Smooth muscle cell of the brain vasculature (primary cell): ENCODE results near the gene MYO1C.

ENCODE experiments used
- DNase-seq: peaks from one replicate; pipeline ENCODE4 v3.0.0-alpha.2; 2012; ENCODE audit warnings: low read depth, low spot score

Gene MYO1C

DNA sequence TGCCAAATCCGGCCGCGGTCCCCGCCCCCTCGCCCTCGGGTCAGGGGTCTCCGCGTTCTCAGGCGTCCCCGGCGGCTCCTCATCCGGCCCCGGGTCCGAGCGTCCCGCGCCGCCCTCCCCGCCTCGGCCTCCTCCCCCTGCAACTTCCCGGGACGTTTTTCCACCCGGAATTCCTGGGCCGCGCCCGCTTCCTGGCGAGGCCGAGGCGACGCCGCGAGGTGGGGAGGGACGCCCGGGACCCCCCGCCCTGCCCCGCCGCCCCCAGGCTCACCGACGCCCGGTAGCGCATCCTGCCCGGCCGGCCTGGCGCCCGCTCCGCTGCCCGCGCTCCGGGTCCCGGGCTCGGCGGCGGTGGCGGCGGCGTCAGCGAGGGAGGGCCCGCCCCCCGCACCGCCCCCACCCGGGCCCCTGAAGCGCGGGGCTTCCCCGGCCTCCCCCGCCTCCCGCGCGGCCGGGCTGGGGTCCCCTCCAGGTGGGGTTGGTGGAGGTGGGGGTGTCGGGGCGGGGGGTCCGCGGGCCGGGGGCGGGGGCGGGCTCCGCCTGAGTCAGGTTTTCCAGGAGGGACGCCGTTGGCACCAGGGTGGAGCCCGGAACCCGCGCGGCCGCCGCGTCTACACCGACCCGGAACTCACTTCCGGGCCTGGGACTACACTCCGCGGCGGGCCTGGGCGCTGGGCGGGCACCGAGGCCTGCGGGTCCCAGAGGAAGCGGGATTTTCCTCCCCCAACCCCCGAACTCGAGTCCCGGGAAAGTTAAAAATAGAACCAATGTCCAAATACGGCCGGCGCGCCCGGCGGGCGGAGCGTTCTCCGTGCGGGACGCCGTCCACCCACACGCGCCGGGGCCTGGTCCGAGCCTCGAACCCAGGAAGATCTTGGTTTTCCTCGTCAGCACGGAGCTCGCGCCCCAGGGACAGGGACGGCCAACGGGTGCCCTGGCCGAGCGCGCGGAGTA is 6.8 kb downstream of the MYO1C start:
- DNase-seq = no peak

DNA sequence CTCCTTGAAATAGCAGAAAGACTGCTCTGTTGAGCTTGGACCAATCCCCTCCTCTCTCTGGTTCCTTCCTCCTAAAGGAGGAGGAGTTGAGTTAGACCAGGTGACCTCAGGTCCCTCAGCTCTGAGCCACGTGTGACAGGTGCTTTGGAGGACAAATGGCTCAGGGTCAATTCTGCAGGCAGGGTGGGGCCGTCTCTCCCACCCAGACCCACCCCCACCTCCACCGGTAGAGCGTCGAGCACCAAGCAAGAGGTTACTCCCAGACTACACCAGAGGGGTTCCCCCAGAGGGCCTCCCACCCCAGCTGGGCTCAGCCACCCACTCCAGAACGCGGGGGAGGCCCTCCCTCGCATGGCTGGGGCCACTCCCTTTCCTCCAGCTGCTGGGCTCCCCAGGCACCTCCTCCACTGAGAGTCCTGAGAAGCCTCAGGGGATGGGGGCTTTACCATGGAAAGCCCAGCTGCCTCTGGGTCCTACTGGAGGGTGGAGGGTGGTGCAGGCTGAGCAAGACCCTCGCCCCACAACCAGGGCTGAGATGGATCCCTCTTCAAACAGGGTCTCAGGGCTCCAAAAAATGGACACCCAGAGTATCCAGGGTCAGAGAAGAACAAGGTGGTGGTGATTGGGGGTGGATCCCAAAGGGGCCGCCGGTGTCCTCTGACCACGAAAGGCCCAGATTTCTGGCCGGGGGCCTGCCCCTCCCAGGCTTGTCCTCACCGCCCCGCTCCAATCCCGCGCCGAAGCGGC is 7.6 kb downstream of the MYO1C start:
- DNase-seq = no peak

DNA sequence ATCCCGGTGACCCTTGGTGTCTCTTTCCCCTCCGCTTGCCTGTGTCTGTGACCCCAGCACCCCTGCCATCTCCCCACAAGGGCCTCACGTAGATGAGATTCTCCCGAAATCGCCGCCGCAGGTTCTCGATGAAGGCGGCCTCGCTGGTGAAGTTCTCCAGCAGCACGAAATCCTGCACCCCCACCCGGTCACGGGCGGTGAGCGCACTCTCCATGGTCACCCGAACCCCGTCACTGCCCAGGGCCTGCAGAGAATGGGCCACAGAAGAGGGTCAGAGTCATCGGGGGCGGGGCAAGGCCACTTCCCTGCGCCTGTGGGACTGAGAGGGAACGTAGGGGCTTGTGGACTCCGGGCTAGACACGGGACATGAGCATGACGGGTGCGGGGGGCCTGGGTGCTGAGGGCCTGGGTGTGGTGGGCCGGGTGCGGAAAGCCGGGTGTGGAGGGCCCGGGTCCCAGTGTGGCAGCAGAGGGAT is 8.4 kb downstream of the MYO1C start:
- no peak for DNase-seq

DNA sequence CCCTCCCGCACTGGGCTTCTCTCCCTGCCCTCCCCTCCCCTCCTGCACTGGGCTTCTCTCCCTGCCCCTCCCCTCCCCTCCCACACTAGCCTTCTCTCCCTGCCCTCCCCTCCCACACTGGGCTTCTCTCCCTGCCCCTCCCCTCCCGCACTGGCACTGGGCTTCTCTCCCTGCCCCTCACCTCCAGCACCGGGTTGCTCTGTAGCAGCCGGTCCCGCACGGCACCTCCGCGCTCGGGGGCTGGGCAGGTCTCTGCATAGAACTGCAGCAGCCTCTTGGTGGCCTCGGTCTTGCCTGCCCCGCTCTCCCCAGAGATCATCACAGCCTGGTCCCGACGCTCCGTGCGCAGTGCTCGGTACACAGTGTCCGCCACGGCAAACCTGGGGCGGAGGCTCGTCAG is 9.8 kb downstream of the MYO1C start:
- DNase-seq = no peak

DNA sequence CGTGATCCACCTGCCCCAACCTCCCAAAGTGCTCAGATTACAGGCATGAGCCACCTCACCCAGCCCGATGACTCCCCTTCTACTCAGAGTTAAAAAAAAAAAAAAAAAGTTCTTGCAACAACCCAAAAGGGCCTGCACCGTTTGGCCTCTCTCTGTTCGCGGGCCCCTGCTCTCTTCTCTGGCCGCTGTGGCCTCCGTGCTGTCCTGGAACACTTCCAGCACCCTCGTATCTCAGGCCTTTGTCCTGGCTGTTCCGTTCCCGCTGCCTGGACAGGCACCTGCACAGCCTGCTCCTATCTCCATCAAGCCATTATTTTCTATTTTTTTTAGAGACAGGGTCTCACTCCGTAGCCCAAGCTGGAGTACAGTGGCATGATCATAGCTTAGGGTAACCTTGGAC is 10.8 kb downstream of the MYO1C start:
- DNase-seq = no peak

DNA sequence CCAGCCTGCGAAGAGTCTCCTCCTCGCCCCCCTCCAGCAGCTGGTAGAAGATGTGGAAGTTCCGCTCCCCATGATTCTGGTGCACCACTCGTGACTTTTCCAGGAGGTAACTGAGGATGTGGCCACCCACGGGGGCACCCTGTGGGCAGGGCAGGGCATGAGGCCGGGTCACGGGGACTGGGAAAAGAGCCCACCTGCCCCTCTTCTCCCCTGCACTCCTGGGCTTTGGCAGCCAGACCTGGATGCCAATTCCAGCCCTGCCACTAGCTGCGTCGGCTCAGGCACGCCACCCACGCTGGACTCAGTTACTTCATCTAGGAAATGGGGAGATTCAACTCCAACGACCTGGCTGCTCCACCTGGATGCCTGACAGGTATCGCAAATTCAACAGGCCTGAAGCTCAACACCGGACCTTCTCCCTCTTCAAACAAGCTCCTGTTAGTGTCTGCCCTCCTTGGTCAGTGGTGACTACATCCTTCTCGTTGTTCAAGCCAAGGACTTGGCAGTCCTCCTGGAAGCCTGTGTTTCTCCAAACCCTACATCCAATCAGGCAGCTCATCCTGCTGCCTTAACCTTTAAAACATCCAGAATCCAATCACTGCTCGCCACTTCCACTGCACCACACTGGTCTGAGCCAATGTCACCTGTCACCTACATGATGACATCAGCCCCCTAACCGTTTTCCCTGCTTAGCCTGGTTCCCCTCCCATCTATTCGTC is 11.6 kb downstream of the MYO1C start:
- no peak for DNase-seq

DNA sequence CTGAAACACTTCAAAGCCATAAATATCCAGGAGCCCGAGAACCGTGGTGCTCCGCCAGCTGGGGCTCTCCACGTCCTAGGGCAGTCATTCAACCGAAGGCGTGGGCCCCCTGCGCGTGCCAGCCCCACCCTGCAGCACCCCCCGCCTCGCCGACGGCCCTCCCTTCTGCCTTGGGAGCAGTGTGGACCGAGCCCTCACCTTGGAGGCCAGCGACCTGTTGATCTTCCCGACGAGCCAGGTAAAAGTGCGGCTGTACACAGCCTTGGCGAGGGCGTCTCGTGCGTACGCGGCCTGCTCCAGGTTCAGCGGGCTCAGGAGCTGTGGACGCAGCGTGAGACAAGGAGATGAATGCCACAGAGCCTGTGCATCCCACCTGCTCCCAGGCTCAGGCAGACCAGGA is 14.1 kb downstream of the MYO1C start:
- no peak for DNase-seq

DNA sequence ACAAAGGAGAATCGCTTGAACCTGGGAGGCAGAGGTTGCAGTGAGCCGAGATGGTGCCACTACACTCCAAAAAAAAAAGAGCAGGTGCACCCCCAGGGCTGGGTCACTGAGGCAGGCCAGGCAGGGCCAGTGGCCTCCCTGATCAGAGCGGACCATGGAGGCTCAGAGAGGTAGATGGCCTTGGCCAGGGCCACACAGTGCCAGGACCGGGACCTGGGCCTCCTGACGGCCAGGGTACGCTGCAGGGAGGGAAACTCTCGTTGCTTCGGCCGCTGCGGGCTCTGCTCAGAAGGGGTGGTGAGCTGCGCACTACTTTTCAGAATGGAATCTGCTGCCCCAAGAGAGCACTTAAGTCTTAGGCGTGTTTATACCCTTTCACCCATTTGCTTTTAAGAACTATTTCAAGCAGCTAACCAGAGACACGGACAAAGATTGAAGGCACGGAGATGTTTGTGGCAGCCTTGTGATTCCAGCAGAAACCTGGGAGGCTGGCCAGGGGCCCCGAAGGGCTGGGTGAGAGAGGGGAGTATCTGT is 17.1 kb downstream of the MYO1C start:
- no peak for DNase-seq

DNA sequence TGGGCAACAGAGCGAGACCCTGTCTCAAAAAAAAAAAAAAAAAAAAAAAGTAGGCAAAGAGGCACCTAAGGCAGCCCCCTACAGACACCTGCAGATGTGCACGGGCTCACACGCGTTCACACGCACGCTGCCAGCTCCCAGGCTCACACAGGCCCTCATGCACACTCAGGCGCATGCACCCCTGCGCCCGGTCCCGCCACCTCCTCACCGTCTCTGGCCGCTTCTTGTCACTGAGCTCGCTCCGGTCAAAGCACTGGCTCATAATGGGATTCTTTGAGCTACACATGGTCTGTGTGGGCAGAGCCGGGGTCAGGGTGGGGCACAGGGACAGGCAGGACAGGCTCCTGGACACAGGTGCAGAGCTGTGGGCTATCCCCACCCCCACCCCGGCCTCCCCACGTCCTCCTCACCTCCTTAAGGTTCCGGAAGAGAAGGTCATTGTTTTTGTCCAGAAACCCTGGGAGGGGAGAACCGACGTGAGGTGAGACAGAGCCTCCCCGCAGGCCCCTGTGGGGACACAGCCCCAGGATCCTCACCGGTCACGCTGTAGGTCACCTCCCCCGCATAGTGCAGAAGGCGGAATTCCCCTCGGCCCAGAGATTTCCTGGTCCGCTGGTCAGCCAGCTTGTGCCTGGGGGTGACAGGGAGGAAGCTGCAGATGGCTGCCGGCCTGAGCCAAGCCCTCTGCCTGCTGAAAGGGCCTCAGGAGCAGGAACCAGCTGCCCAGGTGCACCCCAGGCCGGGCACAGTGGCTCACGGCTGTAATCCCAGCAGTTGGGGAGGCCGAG is 17.9 kb downstream of the MYO1C start:
- no peak for DNase-seq

DNA sequence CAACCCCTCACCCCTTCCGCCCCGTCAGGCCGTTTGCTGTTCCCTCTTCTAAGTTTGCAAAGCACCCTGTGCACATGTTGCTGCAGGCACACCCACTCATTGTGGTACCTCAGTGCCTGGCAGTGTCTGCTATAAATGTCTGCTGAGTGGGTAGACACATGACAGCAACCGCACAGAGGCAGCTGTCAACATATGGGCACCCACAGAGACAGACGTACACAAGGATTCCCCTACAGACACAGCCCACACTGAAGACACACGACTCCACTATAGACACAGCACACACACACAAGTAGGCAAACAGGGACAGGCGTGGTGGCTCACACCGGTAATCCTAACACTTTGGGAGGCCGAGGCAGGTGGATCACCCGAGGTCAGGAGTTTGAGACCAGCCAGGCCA is 18.6 kb downstream of the MYO1C start:
- DNase-seq = no peak

DNA sequence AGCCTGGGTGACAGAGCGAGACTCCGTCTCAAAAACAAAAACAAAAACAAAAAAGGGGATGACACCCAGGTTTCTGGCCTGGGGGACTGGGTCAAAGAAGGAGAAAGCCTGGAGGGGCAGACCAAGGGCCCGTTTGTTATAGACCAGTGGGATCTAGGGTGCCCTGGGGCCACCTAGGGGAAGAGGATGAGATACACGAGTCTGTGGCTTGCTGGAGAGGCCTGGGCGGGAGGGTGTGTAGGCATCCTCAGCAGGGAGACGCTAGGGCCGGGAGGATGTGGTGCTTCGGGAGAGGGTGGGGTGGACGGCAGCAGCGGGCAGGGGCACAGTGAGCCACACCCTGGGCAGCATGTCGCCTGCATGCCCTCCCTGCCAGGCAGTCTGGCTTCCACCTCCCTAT is 19.3 kb downstream of the MYO1C start:
- DNase-seq = no peak

DNA sequence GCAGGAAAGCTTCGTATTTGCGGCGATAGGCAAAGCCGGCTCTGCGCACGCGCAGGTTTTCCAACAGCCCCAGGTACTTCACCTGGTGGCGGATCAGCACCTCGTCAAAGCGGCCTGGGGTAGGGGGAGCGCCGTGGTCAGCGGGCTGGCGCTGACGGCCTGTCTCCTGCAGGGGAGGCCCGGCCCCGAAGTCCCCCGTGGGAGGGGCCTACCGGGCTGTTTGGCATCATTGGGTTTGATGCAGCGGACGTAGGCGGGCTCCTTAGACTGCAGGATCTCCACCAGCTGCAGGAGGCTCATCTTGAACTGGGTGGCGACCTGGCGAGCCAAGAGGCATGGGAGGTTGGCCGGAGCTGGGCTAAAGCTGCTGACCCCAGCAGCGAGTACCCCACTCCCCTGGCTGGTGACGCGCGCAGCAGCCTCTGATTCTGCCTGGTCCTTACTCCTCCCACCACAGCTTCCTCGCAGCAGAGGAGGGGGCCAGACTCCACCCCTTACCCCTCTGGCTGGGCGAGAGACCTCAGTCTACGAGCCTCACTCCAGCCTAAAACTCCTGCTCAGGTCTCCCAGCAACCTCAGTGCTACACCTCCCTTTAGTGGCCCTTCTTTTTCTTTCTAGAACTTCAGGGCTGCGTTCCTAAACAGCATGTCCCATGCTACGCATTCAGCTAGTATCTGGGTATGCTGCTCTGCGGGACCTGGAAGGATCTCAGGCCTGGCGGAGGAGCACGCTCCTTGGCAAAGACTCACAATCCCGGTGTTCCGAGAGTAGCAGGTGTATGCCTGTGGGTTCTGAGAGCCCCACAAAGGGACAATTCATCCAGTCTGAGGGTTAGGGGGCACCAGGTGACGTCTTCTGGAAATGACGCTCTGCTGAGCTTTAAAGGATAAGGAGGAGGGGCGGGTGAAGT is 20.3 kb downstream of the MYO1C start:
- no peak for DNase-seq

DNA sequence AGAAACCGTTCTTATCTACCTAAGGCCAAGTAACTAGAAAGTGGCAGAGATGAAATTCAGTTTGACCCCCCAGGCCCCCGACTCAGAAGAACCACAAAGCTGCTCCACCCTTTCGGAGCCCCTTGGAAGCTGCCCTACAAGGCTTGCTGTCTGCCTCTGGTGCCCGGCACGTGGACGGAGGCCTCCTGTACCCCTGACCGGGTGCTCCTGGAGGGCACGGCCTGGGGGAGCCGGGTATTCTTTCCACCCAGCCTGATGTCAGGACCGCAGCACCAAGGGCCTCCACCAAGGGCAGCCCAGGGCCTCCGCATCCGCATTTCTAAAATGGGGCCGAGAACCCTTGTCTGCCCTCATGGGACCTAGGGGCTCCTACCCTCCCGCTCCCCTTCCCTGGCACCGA is 21.0 kb downstream of the MYO1C start:
- no peak for DNase-seq

DNA sequence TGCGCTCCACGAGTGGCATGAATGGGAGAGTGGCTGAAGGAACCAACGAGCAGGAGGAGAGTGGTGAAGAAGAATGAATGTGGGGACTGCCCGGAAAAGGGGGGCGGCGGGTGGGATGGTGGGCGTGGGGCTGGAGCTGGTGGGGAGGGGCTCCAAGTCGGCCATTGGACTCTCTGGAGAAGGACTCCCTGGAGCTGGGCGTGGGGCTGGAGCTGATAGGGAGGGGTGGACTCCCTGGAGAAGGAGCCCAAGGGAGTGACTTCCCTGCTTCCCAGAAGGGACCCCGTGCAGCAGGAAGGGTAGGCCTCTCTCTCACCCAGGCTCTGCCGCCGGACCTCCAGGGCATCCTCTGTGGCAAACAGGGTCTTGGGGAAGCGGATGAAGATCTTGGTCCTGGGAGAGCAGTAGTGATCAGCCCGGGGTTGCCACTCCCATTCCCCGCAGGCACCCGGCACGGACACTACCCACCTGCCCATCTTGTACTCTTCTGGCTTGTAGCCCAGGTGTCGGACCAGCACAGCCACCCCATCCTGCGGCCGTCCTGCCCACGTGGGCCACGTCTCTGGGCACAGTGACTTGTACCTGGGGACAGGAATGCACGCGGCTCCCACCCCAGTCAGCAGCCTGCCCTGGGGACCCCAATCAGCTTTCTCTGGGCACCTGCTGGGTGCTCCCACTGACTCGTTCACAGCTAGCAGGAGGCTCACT is 21.6 kb downstream of the MYO1C start:
- no peak for DNase-seq

DNA sequence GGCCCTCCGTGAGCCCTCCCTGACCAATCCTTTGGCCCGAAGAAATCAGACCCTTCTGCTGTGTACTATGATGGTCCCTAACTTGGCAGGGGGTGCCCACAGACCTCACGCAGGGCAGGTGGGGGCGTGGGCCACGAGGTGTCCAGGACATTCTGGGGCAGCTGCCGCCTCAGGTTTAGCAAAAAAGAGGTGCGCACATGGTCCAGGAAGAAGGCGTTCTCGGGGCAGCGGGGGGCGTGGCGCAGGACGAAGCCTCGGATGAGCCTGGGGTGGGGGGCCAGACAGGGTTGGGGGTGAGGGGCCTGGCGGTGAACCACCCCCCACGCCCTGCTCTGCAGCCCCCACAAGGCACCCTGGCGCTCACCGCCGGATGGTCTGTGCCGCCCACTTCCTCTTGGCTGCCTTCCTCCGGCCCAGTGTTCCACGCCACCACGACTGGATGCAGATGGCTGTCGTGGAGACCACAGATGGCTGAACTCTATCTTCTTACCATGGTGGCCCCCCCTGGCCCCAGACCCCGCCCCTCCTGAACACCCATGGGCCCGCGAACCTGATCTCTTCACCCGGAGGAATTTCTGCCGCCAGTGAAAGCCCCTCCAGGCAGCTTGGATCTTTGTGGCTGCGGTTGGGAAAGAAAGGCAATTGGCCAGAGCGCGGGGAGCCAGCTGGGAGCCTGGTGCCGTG is 22.3 kb downstream of the MYO1C start:
- DNase-seq = no peak

DNA sequence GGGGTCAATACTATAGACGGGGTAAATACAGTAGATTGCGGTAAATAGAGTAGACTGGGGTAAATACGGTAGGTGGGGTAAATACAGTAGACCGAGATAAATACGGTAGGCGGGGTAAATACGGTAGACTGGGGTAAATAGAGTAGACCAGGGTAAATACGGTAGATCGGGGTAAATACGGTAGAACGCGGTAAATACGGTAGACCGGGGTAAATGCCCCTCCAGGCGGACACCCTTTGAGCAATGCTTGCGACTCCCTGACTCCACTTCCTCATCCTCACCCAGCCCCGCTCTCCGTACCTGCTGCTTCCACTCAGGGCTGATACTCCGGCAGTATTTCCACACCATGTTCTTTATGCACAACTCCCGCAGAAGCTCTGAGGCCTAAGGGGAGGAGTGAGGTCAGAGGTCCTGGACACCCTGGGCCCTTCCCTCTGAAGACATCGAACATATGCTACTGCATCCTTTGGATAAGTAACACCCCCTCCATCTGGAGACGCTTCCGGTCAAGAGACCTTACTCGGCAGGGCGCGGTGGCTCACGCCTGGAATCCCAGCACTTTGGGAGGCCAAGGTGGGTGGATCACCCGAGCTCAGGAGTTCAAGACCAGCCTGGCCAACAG is 23.1 kb downstream of the MYO1C start:
- no peak for DNase-seq

DNA sequence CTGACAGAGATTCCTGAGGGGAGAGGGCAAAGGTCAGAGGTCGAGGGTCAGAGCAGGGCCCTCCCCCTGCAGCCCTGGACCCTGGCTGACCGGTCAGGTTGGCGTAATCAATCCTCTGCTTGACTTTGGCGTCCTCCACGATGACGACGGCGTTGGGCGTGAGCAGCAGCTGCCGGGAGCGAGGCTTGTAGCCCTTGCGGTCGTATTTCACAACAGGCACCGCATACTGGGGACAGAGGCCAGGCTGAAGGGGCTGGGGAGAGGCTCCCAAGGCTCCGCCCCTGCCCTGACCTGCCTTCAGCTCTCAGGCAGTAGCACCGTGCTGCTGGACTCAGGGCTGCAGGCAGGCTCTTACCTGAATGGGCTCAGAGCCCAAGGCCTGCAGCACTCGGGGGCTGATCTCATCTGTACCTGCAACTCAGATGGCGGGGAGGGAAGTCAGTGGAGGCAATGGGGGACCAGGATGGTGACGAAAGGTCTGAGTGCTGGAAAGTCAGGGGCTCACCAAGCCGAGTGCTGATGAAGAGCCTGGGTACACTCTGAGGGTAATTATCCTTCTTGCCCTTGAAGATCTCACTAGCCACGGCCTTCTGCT is 24.5 kb downstream of the MYO1C start:
- no peak for DNase-seq

DNA sequence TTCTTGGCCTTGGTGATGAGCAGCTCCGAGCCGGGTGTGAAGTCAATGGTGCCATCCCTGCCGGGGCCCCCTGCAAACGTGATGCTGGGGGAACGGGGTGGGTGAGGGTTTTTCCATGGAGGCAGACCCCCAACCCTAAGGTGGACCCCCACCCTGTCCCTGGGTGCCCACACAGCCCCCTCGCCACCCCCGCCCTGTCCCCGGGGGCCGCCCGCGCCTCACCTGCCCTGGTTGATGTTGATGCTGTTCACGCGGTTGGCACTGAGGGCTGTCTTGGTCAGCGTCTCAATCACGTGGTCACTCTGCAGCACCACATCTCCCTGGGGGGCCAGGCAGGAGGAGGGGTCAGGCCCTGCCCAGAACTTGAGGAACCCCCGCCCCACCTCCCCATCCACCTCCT is 25.2 kb downstream of the MYO1C start:
- no peak for DNase-seq
